C4-2B (cell line): ENCODE data around the gene TTC9.

Experiments used
- ZFX ChIP-seq: fragments of 450-650 bp; IDR thresholded peaks from 2 replicates; pipeline ENCODE4 v1.6.1; 2017
- TF ChIP-seq, protein P1 (sequence below): fragments of 450-650 bp; conservative IDR thresholded peaks from 2 replicates; pipeline ENCODE4 v1.5.1; 2017; ENCODE audit warnings: mild to moderate bottlenecking

DNA sequence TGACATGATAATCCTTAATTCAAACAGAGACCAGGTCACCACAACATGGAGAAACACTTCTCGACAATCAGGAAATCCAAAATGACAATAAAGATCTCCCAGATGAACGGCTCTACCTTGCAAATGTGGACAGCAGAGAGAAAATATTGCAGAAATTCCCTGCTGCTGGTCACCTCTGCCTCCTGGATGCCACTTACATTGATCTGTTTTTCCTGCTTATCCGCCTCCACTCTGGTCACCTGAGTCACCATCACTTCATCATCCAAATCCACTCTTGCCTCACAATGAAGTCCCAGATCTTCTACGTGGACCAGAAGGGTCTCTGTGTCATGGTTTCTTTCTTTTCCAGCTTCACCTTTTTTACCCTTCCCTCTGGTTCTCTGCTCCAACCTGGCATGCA, 21.1 kb downstream of the TTC9 start:
- TF ChIP-seq, protein P1, sequence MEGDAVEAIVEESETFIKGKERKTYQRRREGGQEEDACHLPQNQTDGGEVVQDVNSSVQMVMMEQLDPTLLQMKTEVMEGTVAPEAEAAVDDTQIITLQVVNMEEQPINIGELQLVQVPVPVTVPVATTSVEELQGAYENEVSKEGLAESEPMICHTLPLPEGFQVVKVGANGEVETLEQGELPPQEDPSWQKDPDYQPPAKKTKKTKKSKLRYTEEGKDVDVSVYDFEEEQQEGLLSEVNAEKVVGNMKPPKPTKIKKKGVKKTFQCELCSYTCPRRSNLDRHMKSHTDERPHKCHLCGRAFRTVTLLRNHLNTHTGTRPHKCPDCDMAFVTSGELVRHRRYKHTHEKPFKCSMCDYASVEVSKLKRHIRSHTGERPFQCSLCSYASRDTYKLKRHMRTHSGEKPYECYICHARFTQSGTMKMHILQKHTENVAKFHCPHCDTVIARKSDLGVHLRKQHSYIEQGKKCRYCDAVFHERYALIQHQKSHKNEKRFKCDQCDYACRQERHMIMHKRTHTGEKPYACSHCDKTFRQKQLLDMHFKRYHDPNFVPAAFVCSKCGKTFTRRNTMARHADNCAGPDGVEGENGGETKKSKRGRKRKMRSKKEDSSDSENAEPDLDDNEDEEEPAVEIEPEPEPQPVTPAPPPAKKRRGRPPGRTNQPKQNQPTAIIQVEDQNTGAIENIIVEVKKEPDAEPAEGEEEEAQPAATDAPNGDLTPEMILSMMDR, result no peak
- no peak for TF ChIP-seq ZFX
